Endodermal cell (in vitro differentiated cells): ENCODE results near the gene ARHGEF39. TPM values are rescaled to one million over a fixed set of nuclear protein-coding genes. Genes with fewer than 3 reads are reported as not detected.

Experiments used
- DNase-seq: peaks from one replicate; pipeline ENCODE4 v3.0.0-alpha.2; 2017
- H3K27ac ChIP-seq: 2 replicates; pipeline ENCODE4 v1.5.1; 2013; ENCODE audit warnings: mild to moderate bottlenecking, low read depth, low read length, moderate library complexity
- H3K27me3 ChIP-seq: 2 replicates; pipeline ENCODE4 v1.6.1; 2013; ENCODE audit warnings: mild to moderate bottlenecking, low read length, moderate library complexity; ENCODE audit not compliant: insufficient read depth, control insufficient read depth, poor library complexity, severe bottlenecking
- H3K36me3 ChIP-seq: 2 replicates; pipeline ENCODE4 v1.7.0; 2013; ENCODE audit warnings: mild to moderate bottlenecking, low read length, moderate library complexity; ENCODE audit not compliant: control insufficient read depth, insufficient read depth
- H3K4me1 ChIP-seq: one replicate; pipeline ENCODE4 v1.7.0; 2013; ENCODE audit warnings: low read length; ENCODE audit not compliant: control insufficient read depth, insufficient read depth
- H3K4me3 ChIP-seq: 2 replicates; pipeline ENCODE4 v1.5.1; 2013; ENCODE audit warnings: mild to moderate bottlenecking, low read length, moderate library complexity
- H3K9ac ChIP-seq: 2 replicates; pipeline ENCODE4 v1.6.1; 2013; ENCODE audit warnings: mild to moderate bottlenecking, low read length, moderate library complexity; ENCODE audit not compliant: poor library complexity, severe bottlenecking; ENCODE audit errors: extremely low read depth
- H3K9me3 ChIP-seq: 2 replicates; pipeline ENCODE4 v1.6.1; 2013; ENCODE audit warnings: mild to moderate bottlenecking, low read length, moderate library complexity; ENCODE audit not compliant: control insufficient read depth
- H3K27ac Mint-ChIP-seq: 2 replicates; pipeline ENCODE4 v1.8.0; 2020; ENCODE audit warnings: mixed read lengths
- H3K27me3 Mint-ChIP-seq: 2 replicates; pipeline ENCODE4 v1.8.0; 2021; ENCODE audit warnings: mild to moderate bottlenecking, mixed read lengths; ENCODE audit not compliant: insufficient read depth
- H3K36me3 Mint-ChIP-seq: 2 replicates; pipeline ENCODE4 v1.8.0; 2020; ENCODE audit warnings: low read depth, mixed read lengths
- H3K4me1 Mint-ChIP-seq: 2 replicates; pipeline ENCODE4 v1.8.0; 2020; ENCODE audit warnings: mixed read lengths
- H3K4me3 Mint-ChIP-seq: 2 replicates; pipeline ENCODE4 v1.8.0; 2020; ENCODE audit warnings: mild to moderate bottlenecking, moderate library complexity, mixed read lengths
- H3K9me3 Mint-ChIP-seq: 2 replicates; pipeline ENCODE4 v1.8.0; 2020; ENCODE audit warnings: mild to moderate bottlenecking, mixed read lengths
- CTCF ChIP-seq: fragments of 200-600 bp; sonication (generic); conservative IDR thresholded peaks from 2 replicates; pipeline ENCODE4 v1.5.0; 2021; ENCODE audit warnings: antibody characterized with exemption, mild to moderate bottlenecking
- WGBS, 2 experiments: methylation state at CpG; one replicate each; pipeline versions ENCODE4 v1.1.5 to v1.1.7; 2013; ENCODE audit warnings: missing lambda C conversion rate in 2 of 2, mixed read lengths in 1 of 2; ENCODE audit not compliant: insufficient coverage in 1 of 2, insufficient read length in 1 of 2; 5-methylcytosine and 5-hydroxymethylcytosine counted together
- total RNA-seq, 2 donors: library from RNA; stranded (reverse); fragmentation: NEBNext Ultra II Directional in 1 of 2; extraction: Animal tissue kit (Norgen Biotek cat#: 25700) in 1 of 2; gene quantifications; 2 replicates in 1 of 2; 3 replicates in 1 of 2; pipeline ENCODE4 v1.2.1, GENCODE V29; 2021

The ARHGEF39 gene
- total RNA-seq, 2 donors from 2014 or later, result 22.1 to 36.4 TPM

GRCh38 chr9:35705836-35706430, 40.9 kb upstream of the ARHGEF39 start:
- no peak overlapping the region for H3K4me3 ChIP-seq
- Mint-ChIP-seq H3K4me1 (no peaks in the 10 kb centered on the region), H3K9me3 (no peaks in the 10 kb centered on the region), H3K36me3 (peaks cover 74% of the 10 kb centered on the region), H3K4me3 (no peak overlapping the region), H3K27me3 (no peaks in the 10 kb centered on the region), H3K27ac (no peak overlapping the region)
- H3K4me1 ChIP-seq, result no peaks in the 10 kb centered on the region
- H3K27ac ChIP-seq, result no peak overlapping the region
- TF ChIP-seq CTCF, result no peak
- no peaks in the 10 kb centered on the region for H3K27me3 ChIP-seq
- 95% methylated on average over 7 of the region's 7 CpGs; no CpG with 5 or more reads in 1 of the 2 experiments for WGBS, 2 experiments
- peaks cover 88% of the 10 kb centered on the region for H3K36me3 ChIP-seq
- no peaks in the 10 kb centered on the region for H3K9me3 ChIP-seq
- DNase-seq, result no peak
- no peak overlapping the region for H3K9ac ChIP-seq

GRCh38 chr9:35705372-35705771, 40.4 kb upstream of the ARHGEF39 start:
- no peak for DNase-seq
- Histone ChIP-seq H3K4me3 (no peak overlapping the region), H3K9ac (no peak overlapping the region), H3K9me3 (no peaks in the 10 kb centered on the region), H3K27me3 (no peaks in the 10 kb centered on the region), H3K27ac (no peak overlapping the region), H3K36me3 (peaks cover 88% of the 10 kb centered on the region), H3K4me1 (no peaks in the 10 kb centered on the region)
- no peaks in the 10 kb centered on the region for H3K4me1 Mint-ChIP-seq
- H3K4me3 Mint-ChIP-seq, result no peak overlapping the region
- no peak for TF ChIP-seq CTCF
- no peak overlapping the region for H3K27ac Mint-ChIP-seq
- no peaks in the 10 kb centered on the region for H3K9me3 Mint-ChIP-seq
- no peaks in the 10 kb centered on the region for H3K27me3 Mint-ChIP-seq
- H3K36me3 Mint-ChIP-seq, result peaks cover 68% of the 10 kb centered on the region
- 83 to 91% methylated on average over 7 to 8 of the region's 8 CpGs for WGBS, 2 experiments

- Mint-ChIP-seq H3K4me1 (no peaks in the 10 kb centered on the region), H3K27ac (no peak overlapping the region), H3K4me3 (no peak overlapping the region), H3K36me3 (peaks cover 61% of the 10 kb centered on the region), H3K9me3 (no peaks in the 10 kb centered on the region), H3K27me3 (no peaks in the 10 kb centered on the region)
- no peak for DNase-seq
- Histone ChIP-seq H3K4me3 (no peak overlapping the region), H3K4me1 (no peaks in the 10 kb centered on the region), H3K27ac (no peak overlapping the region), H3K27me3 (no peaks in the 10 kb centered on the region), H3K9me3 (no peaks in the 10 kb centered on the region), H3K36me3 (peaks cover 94% of the 10 kb centered on the region), H3K9ac (no peak overlapping the region)
- 93 to 94% methylated on average over 20 to 26 of the region's 26 CpGs for WGBS, 2 experiments
- no peak for TF ChIP-seq CTCF
Observed at GRCh38 chr9:35703906-35704672, 39.1 kb upstream of the ARHGEF39 start.
